Renal cortical epithelial cell (primary cell): ENCODE results near the gene TFB1M. TPM values are rescaled to one million over a fixed set of nuclear protein-coding genes. Genes with fewer than 3 reads are reported as not detected.

Experiments
- DNase-seq: peaks from one replicate; pipeline ENCODE4 v3.0.0-alpha.2; 2011; ENCODE audit warnings: low read depth
- total RNA-seq: library from RNA; depleted of rRNA; stranded (reverse); fragments of >200 nt; gene quantifications from 2 replicates; pipeline ENCODE4 v1.2.3, GENCODE V29; 2014

The TFB1M gene
- total RNA-seq, 1 donor from 2014 or later: 21.7 TPM

GRCh38 chr6:155301867-155302266 lies 12.4 kb downstream of the TFB1M start:
- peak; percentile 51 for DNase-seq

- no peak for DNase-seq
Observed at GRCh38 chr6:155297669-155298068, 16.6 kb downstream of the TFB1M start.

- no peak for DNase-seq
Observed at GRCh38 chr6:155292711-155293110, 21.6 kb downstream of the TFB1M start.

GRCh38 chr6:155291291-155291690 lies 23.0 kb downstream of the TFB1M start:
- no peak for DNase-seq

- no peak for DNase-seq
Observed at GRCh38 chr6:155290491-155290890, 23.8 kb downstream of the TFB1M start.

- DNase-seq: no peak
Observed at GRCh38 chr6:155287762-155288161, 26.5 kb downstream of the TFB1M start.

- DNase-seq: no peak
Observed at GRCh38 chr6:155284775-155285174, 29.5 kb downstream of the TFB1M start.

GRCh38 chr6:155278319-155279049 lies 35.8 kb downstream of the TFB1M start:
- no peak for DNase-seq

GRCh38 chr6:155276638-155277037 lies 37.6 kb downstream of the TFB1M start:
- no peak for DNase-seq

- DNase-seq: no peak
Observed at GRCh38 chr6:155275808-155276480, 38.3 kb downstream of the TFB1M start.

- DNase-seq: peak; percentile 81
Observed at GRCh38 chr6:155274533-155274932, 39.8 kb downstream of the TFB1M start.

- no peak for DNase-seq
Observed at GRCh38 chr6:155274106-155274505, 40.2 kb downstream of the TFB1M start.

GRCh38 chr6:155273431-155273830 lies 40.9 kb downstream of the TFB1M start:
- DNase-seq: peak; percentile 92

- DNase-seq: no peak
Observed at GRCh38 chr6:155272353-155273232, 41.7 kb downstream of the TFB1M start.

- no peak for DNase-seq
Observed at GRCh38 chr6:155271145-155271544, 43.1 kb downstream of the TFB1M start.

GRCh38 chr6:155270561-155271091 lies 43.7 kb downstream of the TFB1M start:
- no peak for DNase-seq

- DNase-seq: no peak
Observed at GRCh38 chr6:155269765-155270164, 44.5 kb downstream of the TFB1M start.

- peak; percentile 65 for DNase-seq
Observed at GRCh38 chr6:155268088-155268867, 46.0 kb downstream of the TFB1M start.

GRCh38 chr6:155267411-155267810 lies 46.9 kb downstream of the TFB1M start:
- DNase-seq: no peak

GRCh38 chr6:155265843-155266535 lies 48.3 kb downstream of the TFB1M start:
- no peak for DNase-seq
